OCI-LY7 (cell line): ENCODE results near the gene TRIM67. TPM values are rescaled to one million over a fixed set of nuclear protein-coding genes. Genes with fewer than 3 reads are reported as not detected.
"Not testable (repeated sequence)": the region's sequence is repeated elsewhere in the genome, so short reads cannot be mapped to it uniquely, and the experiment has no call there.

ENCODE experiments used
- BruUV-seq: library from RNA; stranded (reverse); fragments of 400-500 nt; replicated peaks from 2 replicates; lab custom pipeline; 2021; lab: Mats Ljungman, UMichigan
- CTCF ChIA-PET: fragments of 300-600 bp; sonication (Branson Sonifier 250); formaldehyde crosslinking; loops from one replicate; lab custom pipeline; 2022; ENCODE audit warnings: antibody characterized with exemption; ENCODE audit not compliant: unreplicated experiment; lab: Charles Lee
- POLR2A ChIA-PET: fragments of 300-600 bp; sonication (Branson Sonifier 250); formaldehyde crosslinking; loops from one replicate; lab custom pipeline; 2022; ENCODE audit warnings: antibody characterized with exemption; lab: Charles Lee
- DNase-seq: peaks from one replicate; pipeline ENCODE4 v3.0.0-alpha.2; 2015; ENCODE audit warnings: low spot score
- H2AFZ ChIP-seq: fragments of 200-600 bp; sonication (generic), shearing (Covaris generic); 2 replicates; pipeline ENCODE4 v1.6.1; 2014; ENCODE audit warnings: mild to moderate bottlenecking, antibody characterized with exemption, low read length, moderate library complexity
- H3K27ac ChIP-seq: fragments of 200-600 bp; sonication (generic); 2 replicates; pipeline ENCODE4 v1.5.1; 2014; ENCODE audit warnings: mixed run types, low read depth, mild to moderate bottlenecking, moderate library complexity, low read length, inconsistent platforms; ENCODE audit not compliant: poor library complexity, severe bottlenecking
- H3K36me3 ChIP-seq: fragments of 200-600 bp; sonication (generic); 2 replicates; pipeline ENCODE4 v1.6.1; 2014; ENCODE audit warnings: mild to moderate bottlenecking, antibody characterized with exemption, low read length, moderate library complexity, mixed read lengths; ENCODE audit not compliant: insufficient read depth
- H3K4me1 ChIP-seq: fragments of 200-600 bp; sonication (generic); 2 replicates; pipeline ENCODE4 v1.5.1; 2014; ENCODE audit warnings: mild to moderate bottlenecking, low read length; ENCODE audit not compliant: insufficient read depth, poor library complexity, severe bottlenecking
- H3K4me2 ChIP-seq: fragments of 200-600 bp; sonication (generic); 2 replicates; pipeline ENCODE4 v1.6.1; 2014; ENCODE audit warnings: mild to moderate bottlenecking, low read length
- H3K4me3 ChIP-seq: fragments of 200-600 bp; sonication (generic); 2 replicates; pipeline ENCODE4 v1.5.1; 2014; ENCODE audit warnings: mild to moderate bottlenecking, low read depth, low read length; ENCODE audit not compliant: poor library complexity, severe bottlenecking
- H3K79me2 ChIP-seq: fragments of 200-600 bp; sonication (generic); 2 replicates; pipeline ENCODE4 v1.6.1; 2016; ENCODE audit warnings: low read depth, mild to moderate bottlenecking, low read length, moderate library complexity, mixed read lengths; ENCODE audit not compliant: insufficient read depth
- H3K9me2 ChIP-seq: fragments of 200-600 bp; sonication (generic); 2 replicates; pipeline ENCODE4 v1.6.1; 2016; ENCODE audit warnings: mild to moderate bottlenecking, low read length, mixed read lengths; ENCODE audit not compliant: insufficient read depth
- H3K9me3 ChIP-seq: fragments of 200-600 bp; sonication (generic); 2 replicates; pipeline ENCODE4 v1.6.1; 2014; ENCODE audit warnings: mild to moderate bottlenecking, mixed run types, low read length, mixed read lengths
- H4K20me1 ChIP-seq: fragments of 200-600 bp; sonication (generic); 2 replicates; pipeline ENCODE4 v1.6.1; 2014; ENCODE audit warnings: mild to moderate bottlenecking, antibody characterized with exemption, low read length, moderate library complexity, mixed read lengths; ENCODE audit not compliant: insufficient read depth
- CTCF ChIP-seq: fragments of 200-600 bp; sonication (generic); conservative IDR thresholded peaks from 2 replicates; pipeline ENCODE4 v1.5.1; 2014; ENCODE audit warnings: mild to moderate bottlenecking, antibody characterized with exemption, low read length, moderate library complexity, mixed read lengths
- EZH2phosphoT487 ChIP-seq: fragments of 200-600 bp; sonication (generic); IDR thresholded peaks from 2 replicates; pipeline ENCODE4 v1.6.1; 2018; ENCODE audit warnings: low read depth, borderline replicate concordance, mild to moderate bottlenecking, mixed run types, antibody characterized with exemption, low read length, moderate library complexity, mixed read lengths
- intact Hi-C: fragments of 100-400 bp; cut with micrococcal nuclease; formaldehyde crosslinking; loops from one replicate; pipeline ENCODE4 v1.10.0; 2022; ENCODE audit not compliant: unreplicated experiment
- total RNA-seq, 2 experiments: library from RNA; depleted of rRNA in 1 of 2; stranded (reverse); fragments of >200 nt in 1 of 2; shearing (Covaris generic) in 1 of 2; gene quantifications; 2 replicates each; pipeline ENCODE4 v1.2.3, GENCODE V29; 2014 to 2022

The TRIM67 gene
- total RNA-seq, 2 experiments from 2014 or later: 0.03 to 0.06 TPM

DNA sequence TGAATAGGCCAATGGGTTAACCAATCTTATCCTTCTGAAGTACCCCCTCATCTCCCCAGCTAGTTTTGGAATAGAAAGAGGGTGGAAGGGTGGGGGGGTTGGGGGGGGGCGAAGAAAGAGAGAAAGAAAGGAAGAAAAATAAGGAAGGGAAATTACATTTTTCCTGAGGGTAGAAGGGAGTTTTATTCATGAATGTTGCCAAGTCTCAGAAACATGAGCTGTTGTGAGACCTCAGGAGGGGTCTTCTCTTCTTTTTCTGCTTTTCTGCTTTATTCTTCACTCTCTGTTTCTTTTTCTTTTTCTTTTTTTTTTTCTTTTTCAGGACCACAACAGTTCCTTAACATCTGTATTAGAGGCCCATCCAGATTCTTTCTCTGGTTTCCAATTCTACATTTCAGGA lies 6.0 kb upstream of the TRIM67 start:
- intact Hi-C loops: no loop called here
- no peak overlapping the region for H3K4me2 ChIP-seq
- no peak overlapping the region for H2AFZ ChIP-seq
- no peaks in the 10 kb centered on the region for H3K36me3 ChIP-seq
- no peak for DNase-seq
- H3K9me3 ChIP-seq: no peaks in the 10 kb centered on the region
- POLR2A ChIA-PET: interaction anchor here (0.6 to 1.2 kb wide), 3 partner anchors 10 to 1128 kb away, joined by 3 read pairs; no protein-coding TSS in a partner anchor
- H3K9me2 ChIP-seq: no peaks in the 10 kb centered on the region
- H3K79me2 ChIP-seq: no peaks in the 10 kb centered on the region
- no TSS peak for BruUV-seq
- no peak overlapping the region for H3K4me3 ChIP-seq
- no peaks in the 10 kb centered on the region for H3K4me1 ChIP-seq
- CTCF ChIA-PET: no interaction called here
- H4K20me1 ChIP-seq: no peaks in the 10 kb centered on the region
- no peak for TF ChIP-seq CTCF
- no peak for TF ChIP-seq EZH2phosphoT487
- H3K27ac ChIP-seq: no peak overlapping the region

GRCh38 chr1:231157311-231157710 lies 4.5 kb upstream of the TRIM67 start:
- CTCF ChIA-PET: no interaction called here
- H4K20me1 ChIP-seq: no peaks in the 10 kb centered on the region

GRCh38 chr1:231158141-231158540 lies 3.7 kb upstream of the TRIM67 start:
- H3K4me1 ChIP-seq, H3K27ac ChIP-seq, H3K9me2 ChIP-seq, H3K79me2 ChIP-seq, BruUV-seq, H2AFZ ChIP-seq, H3K4me3 ChIP-seq, H4K20me1 ChIP-seq, CTCF ChIA-PET, DNase-seq, intact Hi-C loops, H3K4me2 ChIP-seq, H3K9me3 ChIP-seq, POLR2A ChIA-PET, H3K36me3 ChIP-seq: not testable (repeated sequence)

More at GRCh38 chr1:231157311-231157710, 4.5 kb upstream of the TRIM67 start:
- TF ChIP-seq EZH2phosphoT487 (no peak), CTCF (no peak)
- POLR2A ChIA-PET: no interaction called here
- no peak overlapping the region for H3K4me2 ChIP-seq
- no peaks in the 10 kb centered on the region for H3K9me3 ChIP-seq
- H3K4me3 ChIP-seq: no peak overlapping the region
- no peaks in the 10 kb centered on the region for H3K9me2 ChIP-seq
- no peaks in the 10 kb centered on the region for H3K4me1 ChIP-seq
- no peak overlapping the region for H2AFZ ChIP-seq
- DNase-seq: no peak
- no peaks in the 10 kb centered on the region for H3K36me3 ChIP-seq
- intact Hi-C loops: no loop called here
- H3K27ac ChIP-seq: no peak overlapping the region
- BruUV-seq: no TSS peak
- H3K79me2 ChIP-seq: no peaks in the 10 kb centered on the region
